ENCODE results near the gene RAP1GDS1.

RAP1GDS1 gene, protein sequence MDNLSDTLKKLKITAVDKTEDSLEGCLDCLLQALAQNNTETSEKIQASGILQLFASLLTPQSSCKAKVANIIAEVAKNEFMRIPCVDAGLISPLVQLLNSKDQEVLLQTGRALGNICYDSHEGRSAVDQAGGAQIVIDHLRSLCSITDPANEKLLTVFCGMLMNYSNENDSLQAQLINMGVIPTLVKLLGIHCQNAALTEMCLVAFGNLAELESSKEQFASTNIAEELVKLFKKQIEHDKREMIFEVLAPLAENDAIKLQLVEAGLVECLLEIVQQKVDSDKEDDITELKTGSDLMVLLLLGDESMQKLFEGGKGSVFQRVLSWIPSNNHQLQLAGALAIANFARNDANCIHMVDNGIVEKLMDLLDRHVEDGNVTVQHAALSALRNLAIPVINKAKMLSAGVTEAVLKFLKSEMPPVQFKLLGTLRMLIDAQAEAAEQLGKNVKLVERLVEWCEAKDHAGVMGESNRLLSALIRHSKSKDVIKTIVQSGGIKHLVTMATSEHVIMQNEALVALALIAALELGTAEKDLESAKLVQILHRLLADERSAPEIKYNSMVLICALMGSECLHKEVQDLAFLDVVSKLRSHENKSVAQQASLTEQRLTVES
- total RNA-seq, result 37.4 to 79.4 reads per million in 2 donors

DNA sequence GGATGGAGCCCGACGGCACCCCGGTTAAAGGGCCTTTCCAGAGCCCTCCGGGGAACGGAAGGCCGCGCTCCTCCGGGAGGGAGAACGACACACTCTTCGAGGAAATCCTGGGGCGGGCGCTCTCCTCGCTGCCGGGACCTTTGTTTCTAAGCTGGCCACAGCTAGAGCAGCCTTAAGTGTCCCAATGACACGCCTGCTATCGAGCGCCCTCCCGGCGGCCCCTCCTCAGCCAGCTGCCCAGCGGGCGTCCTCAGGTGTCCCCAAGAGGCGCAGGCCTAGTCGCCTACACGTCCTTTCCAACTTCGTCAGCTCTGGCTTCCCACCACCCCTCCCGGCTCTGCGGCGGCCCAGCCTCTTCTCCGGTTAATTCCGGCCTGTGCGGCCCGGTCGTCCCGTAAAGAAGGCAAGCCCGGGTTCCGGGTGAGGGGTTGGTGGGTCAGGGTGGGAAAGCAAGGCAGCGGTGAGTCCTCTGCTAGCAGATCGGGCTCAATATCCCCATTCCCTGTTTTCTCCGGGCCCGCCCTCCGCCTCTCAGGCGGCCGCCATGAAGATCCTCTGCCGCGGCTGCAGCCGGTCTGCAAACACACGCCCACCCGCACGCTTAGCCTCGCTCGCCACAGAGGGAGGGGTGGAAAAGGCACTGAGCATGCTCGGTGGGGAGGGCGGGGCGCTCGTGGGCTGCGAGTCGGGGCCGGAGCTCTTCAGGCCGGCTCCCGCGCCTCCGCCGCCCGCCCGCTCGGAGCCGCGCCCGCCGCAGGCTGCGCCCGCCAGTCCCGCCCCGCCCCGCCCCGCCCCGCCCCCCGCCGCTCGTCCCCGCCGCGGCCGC is at the start of gene RAP1GDS1:
RAP1GDS1 (plus strand) TSS at position 806 of the 826 bp plus-strand sequence. CDS start 182 bp downstream, outside the sequence.
- DNase-seq, result peak; percentile 83

DNA sequence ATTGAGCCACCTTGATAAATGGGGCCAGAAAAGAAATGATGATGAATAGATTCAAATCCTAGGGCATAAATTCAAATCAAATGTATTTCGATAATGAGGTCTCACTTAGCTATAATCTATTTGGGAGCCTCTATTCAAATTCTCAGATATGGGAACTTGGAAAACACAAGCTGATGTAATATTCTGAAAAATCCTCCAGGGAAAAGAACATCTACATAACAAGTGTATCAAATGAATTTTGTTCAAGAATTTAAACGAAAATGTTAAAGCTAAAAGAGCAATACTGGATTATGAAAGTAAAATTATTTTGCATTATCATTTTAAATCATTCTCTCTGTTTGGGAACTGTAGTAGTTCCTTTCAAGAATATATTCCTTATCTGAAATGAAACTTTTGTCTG is 38.9 kb upstream of the RAP1GDS1 start:
- DNase-seq, result no peak

DNA sequence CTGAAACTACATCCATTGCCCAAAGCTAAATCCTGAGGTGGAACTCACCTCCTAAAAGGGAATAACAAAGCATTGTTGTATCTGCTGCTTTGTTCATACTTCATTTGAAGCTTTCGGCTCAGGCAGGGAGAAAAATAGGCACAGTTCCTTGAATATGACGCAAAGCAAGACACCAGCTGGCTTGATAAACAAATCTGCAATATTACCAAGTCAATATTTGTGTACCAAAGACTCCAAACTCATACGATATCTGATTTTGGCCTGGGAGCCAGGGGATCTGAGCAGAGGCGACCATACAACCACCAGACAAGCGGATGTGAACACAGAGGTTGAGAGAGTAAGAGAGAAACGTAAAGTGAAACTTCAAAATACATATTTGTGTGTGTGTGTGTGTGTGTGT is 34.8 kb upstream of the RAP1GDS1 start:
- no peak for DNase-seq

DNA sequence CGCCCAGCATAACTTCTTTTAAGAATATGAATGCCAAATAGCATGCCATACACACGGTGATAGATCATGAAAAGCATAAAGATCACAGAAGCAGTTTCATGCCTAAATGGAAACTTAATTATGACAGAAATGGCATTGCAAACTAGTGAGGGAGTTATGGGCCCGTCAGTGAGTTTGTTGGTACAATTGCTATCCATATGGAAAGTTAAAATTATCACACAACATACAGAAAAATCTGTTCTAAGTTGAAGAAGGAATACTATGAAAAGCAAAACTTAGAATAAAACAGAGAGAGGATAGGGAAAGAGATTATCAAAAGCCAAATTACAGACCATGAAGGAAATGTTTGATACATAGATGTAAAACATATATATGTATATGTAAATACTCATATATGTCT is 30.2 kb upstream of the RAP1GDS1 start:
- DNase-seq, result no peak

DNA sequence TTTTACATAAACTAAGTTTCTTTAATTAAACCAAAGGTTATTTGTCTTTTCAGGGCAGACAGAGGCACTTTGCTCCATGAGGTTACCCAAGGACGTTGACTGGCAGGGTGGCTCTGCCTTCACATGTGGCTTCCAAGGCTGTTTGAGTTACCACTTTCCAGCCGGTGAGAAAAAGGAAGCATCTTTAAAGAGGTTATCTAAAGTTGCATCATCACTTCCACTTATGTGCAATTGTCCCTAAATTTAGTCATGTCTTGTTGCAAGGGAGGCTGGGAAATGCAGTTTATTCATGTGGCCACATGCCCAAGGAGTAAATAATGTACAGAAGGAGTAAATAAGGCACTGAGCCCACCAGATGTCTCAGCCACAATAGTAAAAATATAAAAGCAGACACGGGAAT is 29.0 kb upstream of the RAP1GDS1 start:
- DNase-seq, result no peak

DNA sequence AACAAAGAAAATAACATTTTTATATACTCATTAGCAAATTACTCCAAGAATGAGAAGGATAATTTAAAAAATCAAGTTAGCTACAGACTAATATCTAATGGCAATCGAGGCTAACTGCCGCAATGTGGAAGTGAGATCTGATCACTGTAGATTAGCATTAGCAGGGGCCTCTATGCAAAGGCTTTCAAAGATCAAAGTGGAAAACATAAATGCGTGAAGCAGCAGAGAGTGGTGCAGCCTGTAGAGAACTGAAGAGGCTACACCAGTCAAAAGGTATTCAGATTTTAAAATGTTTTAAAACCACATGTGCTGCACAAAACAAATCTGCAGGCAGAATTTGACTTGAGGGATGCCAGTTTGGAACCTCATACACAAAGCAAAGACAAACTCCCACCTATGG is 24.0 kb upstream of the RAP1GDS1 start:
- DNase-seq, result no peak

DNA sequence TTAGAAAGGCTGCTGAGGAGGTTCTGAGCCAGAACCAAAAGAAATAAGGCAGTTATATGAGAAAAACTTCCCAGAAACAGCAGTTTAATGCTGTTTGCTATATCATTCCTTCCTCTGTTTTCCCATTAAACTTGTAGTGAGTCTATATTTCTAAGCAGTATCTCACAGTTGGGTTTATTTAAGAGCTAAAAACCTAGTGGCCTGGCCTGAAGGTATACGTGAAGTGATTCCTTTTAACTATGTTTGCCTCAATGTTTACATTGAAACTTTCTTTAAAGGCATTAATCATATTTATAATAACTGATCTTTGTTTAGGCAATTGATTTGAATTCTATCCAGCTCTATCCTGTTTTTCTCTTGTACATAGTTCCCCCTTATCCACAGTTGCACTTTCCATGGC is 19.1 kb upstream of the RAP1GDS1 start:
- no peak for DNase-seq

DNA sequence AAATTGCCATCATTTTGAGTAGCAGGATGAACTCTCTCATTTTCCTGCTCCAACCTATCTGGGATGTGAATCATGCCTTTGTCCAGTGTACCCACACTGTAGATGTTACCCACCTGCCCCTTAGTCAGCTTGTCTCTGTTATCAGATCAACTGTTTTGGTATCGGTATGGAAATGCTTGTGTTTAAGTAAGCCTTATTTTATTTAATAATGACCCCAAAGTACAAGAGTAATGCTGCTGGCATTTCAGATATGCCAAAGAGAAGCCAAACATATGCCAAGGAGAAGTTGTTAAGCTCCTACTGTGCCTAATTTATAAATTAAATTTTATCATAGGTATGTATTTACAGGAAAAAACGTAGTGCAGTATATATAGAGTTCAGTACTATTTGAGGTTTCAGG is 18.6 kb upstream of the RAP1GDS1 start:
- no peak for DNase-seq

DNA sequence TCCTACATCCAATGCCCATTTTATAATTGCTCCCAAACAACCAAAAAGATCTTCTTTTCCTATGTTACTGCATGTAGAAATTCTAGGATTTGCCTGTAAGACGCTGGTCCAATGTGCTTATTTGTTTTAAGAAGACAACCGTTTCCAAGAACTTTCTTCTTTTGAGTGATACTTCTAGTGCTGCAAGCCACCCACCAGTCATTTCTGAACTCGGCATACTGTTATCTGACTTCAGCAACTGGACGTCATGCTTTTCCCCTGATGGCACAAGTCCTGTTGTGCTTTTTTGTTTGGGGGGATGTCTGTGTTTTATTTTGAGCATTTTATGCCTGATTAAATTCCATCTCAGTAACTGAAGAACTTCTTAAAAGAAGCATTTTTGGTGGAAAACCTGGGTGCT is 16.0 kb upstream of the RAP1GDS1 start:
- DNase-seq, result no peak

DNA sequence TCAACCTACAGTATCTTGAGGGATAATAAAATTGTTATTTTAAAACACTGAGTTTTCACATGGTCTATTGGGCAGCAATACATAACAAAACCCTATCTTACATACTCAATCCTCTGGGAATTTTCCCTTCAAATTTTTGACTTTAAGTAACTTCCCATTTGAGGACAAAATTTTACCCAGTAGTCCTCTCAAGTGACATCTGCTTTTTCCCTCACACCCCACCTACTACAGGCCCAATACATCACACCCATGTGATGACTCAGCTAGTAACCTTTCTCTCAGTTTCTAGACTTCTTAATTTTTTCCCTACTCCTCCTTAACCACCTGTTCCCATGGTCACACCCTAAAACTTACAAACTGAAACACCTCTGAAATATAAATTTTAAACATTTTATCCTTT is 12.2 kb upstream of the RAP1GDS1 start:
- DNase-seq, result no peak

DNA sequence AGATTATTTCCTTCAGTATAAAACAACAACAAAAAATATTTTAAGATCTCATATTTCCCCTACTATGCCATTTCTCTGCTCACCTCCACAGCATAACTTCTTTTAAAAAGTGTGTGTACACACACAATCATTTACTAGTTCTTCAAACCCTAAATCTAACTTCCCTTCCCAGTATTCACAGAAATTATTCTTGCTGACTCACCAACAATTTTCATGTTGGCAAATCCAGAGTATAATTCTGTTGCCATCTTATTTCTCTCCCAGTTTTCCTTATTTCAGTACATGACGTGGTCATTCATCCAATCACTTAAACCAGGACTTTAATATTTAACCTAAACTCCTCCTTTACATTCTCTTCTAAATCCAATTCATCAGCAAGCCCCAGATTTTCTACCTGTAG is 11.4 kb upstream of the RAP1GDS1 start:
- no peak for DNase-seq

DNA sequence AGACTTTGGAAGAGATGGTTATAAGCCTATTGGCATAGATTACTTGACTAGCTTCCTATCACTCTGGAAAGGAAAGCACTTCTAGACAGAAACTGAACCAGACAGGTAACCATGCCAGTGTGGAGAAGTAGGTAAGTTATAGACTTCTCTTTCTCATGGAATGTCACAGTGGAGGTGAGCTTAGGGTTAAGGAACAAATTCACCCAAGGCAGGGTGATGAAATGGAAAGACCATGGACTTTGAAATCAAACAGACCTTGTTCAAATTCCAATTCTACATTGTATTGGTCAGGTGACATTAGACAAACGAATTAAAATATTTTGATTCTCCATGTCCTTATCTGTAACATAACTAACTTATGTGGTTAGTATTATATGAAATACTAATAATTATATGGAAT is 7.7 kb upstream of the RAP1GDS1 start:
- no peak for DNase-seq

DNA sequence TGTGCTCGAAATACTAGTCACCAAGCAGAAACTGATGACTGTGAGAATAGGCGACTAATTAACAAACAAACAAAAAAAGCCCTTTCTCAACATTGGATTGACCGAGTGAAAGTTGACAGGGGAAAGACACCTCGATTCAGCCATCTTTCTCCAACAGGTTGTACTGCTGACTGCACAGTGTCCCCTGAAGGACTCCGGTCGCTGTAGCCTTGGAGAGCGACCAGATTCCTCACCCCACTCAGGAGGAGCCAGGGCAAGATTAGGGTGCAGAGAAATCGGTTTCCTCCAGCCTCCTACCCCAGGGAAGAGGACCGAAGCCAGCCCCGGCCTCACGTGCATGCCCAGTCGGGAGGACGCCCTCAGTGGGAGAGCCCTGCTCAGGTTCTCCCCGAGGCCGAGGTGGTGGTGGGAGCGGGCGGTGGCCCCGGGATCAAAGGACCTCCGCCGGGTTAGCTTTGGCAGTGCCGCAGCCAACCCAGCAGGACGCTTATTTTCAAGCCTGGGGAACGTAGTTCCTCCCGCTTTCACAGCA is 1.1 kb upstream of the RAP1GDS1 start:
- DNase-seq, result peak; percentile 13

DNA sequence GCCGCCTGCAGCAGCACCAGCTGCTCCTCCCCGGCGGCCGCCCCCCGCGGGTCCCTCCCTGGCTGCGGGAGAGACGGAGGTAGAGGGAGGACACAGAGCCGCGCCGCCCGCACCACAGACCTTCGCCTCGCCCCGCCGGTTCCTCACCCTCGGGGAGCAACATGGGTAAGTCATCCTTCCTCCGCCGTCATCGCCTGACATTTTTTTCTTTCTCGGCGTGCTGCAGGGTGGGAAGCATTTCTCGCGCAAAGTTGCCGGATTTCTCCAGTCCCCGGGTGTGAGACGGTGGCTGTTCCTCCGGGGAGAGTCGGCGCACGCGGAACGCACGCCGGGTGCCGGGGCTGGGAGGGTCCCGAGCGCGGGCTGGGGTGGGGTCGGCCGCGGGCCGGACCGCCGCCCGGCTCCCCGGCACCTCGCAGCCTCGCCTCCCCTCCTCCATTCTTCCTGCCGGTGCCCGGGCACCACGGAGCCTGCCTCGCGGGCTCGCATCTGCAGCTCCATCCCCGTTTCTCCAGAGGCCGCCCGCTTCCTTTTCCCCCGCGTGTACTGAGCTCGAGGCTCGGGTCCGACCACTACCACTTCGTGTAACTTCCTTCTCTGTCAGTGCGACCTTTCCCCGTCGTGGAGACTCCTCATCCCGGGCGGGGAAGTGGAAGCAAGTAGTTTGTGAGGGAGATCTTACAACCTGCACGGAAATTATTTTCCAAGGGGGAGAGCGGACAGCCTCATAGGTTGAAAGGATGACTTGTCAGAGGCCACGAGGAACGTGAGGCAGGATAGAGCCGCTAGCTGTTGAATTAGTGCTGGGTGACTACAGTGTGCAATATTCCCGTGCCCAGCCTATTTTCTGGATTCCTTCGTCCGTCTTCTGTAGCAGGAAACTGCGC is 464 bp downstream of the RAP1GDS1 start:
- peak; percentile 73 for DNase-seq

DNA sequence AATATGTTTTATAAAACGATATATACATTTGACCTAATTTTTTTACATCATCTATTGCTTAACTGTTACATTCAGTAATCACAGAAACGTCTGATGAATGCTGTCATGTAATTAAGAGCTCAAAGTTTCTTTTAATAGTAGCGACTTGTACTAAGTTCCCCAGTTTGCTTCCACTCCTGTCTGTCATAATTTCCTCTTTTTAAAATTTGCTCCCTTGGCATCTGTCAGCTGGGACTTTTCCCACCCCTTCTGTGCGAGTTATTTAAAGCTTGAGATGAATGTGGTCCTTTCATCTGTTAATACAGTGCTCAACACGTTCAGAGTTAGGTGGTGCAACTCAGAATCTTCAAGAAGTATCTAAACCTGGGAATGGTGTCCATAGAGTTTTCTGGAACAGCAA is 1.2 kb downstream of the RAP1GDS1 start:
- no peak for DNase-seq

DNA sequence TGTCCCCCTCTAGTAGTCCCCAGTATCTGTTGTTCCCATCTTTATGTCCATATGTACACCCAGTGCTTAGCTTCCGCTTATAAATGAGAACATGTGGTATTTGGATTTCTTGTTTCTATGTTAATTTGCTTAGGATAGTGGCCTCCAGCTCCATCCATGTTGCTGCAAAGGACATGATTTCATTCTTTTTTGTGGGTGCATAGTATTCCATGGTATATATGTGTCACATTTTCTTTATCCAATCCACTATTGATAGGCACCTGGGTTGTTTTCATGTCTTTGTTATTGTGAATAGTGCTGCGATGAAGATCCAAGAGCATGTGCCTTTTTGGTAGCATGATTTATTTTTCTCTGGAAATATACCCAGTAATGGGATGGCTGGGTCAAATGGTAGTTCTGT is 6.3 kb downstream of the RAP1GDS1 start:
- DNase-seq, result no peak

DNA sequence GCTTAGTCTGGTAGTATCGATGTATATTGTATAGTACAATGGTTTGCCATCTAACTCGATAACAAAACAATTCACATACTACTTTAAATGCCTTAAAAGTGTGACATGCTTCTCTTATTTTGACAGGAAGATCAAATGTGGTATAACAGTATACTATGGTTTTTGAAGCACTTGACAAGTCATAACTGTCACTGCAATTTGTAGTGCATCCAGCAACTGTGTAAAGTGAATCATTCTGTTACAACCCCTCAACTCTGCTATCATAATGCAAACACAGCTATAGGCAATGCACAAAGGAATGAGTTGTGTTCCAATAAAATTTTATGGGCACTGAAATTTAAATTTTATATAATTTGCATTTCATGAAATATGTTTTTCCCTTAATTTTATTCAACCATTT is 14.0 kb downstream of the RAP1GDS1 start:
- no peak for DNase-seq

DNA sequence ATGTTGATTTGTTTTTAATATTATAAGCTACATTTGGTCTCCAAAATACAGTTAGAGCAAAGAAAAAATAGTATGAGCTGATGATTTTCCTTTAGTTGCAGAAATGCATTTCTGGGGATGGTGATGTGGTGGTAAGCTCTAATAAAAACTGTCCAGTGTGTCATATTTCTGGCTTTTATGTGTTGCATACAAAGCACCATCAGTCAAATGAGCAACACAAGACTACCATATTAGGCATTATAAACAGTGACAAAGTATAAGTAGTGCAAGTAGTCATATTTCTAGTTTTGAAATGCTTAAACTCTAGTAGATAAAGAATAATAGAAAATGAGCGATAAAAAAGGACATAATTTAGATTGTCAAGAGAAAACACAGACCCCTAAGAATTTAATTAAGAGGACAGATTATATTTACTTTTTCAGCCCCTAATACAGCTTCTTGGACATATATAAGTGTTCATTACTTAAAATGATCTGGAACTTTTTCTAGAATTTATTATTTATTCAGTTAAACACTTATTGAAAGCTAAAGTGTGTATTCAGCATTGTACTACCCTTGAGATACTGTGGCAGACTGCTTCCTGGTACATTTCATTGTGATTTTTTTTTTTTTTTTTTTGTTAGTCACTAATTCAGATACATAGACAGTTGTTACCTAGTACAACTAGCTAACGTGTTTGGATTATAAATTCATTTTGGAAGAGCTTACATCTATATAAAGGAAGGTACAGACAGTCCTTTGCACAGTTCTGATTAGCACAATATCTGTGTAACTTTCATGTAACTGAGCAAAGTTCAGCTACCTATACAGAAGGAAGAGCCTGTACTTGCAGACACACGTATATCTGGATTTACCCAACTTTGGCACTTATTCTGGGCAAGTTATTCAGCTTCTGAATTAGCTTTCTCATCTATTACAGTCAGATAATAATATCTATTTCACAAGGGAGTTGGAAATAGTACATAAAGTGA is 22.3 kb downstream of the RAP1GDS1 start:
- DNase-seq, result no peak

DNA sequence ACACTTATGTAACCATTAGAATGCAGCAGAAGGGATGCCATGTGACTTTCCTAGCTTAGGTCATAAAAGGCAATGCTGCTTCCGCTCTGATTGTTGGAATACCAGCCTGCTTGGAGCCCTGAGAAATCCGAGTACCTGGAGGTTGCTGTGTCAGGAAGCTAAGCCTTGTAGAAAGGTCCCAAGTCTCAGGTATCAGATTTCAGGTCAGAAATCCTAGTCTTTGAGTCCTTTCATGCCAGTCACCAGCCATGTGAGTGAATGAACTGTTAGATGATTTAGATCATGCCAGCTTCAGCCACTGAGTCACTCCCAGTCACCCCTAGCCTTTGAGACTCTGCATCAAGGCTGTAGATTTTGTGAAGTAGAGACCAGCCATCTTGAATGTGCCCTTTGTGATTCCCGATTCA is 23.5 kb downstream of the RAP1GDS1 start:
- no peak for DNase-seq

DNA sequence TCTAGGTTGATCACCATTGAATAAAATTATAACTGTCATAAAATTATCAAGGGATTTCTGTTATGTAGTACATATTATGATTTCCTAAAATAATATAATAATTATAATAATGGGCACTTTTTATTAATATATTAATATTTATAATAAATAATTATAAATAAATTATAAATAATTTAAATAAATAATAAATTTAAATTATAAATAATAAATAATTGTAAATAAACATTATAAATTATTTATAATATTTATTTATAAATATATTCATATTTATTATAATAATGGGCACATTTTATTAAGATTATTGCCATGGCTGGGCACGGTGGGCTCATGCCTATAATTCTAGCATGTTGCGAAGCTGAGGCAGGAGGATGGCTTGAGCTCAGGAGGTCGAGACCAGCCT is 24.5 kb downstream of the RAP1GDS1 start:
- no peak for DNase-seq

DNA sequence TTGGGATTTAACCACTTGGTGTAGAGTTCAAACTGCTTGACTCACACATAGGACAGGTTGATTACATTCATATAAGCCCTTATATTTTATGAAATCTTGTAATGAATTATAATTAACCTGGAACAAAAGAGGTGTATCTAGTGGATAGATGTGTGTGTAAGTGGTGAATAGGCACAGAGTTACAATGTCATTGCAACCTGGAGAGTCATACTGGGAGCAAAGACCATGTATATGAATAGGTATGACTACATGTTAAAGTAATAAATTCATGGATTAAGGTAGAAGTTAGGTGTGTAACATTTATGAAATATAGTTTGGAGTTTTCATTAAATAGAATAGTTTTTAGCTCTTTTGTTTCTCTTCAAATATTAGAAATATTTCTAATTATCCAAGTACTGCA is 26.1 kb downstream of the RAP1GDS1 start:
- no peak for DNase-seq

Measured in T-helper 9 cell (primary cell).